HepG2 (cell line): ENCODE results near the gene NEURL1. TPM values are rescaled to one million over a fixed set of nuclear protein-coding genes. Genes with fewer than 3 reads are reported as not detected.

ENCODE experiments used
- ATAC-seq: fragments of 200-7000 bp; cut with Tn5 transposase; 3 replicates; pipeline ENCODE4 v1.9.1; 2020; ENCODE audit warnings: mild to moderate bottlenecking, moderate library complexity
- BruUV-seq: library from RNA; stranded (reverse); fragments of 400-500 nt; replicated peaks from 2 replicates; lab custom pipeline; 2021; lab: Mats Ljungman, UMichigan
- CTCF ChIA-PET: fragments of 300-600 bp; formaldehyde crosslinking; extraction: SDS; loops from one replicate; lab custom pipeline; 2021; ENCODE audit warnings: low total read pairs, inconsistent platforms, low intra/inter-chr PET ratio; lab: Yijun Ruan, JAX
- POLR2A ChIA-PET: fragments of 350-600 bp; sonication (Branson Sonifier 250); formaldehyde crosslinking; loops from one replicate; lab custom pipeline; 2020; ENCODE audit warnings: antibody characterized with exemption, inconsistent platforms; lab: Yijun Ruan, JAX
- DNase-seq: peaks from one replicate; pipeline ENCODE4 v3.0.0-alpha.2; 2015; ENCODE audit warnings: low spot score
- FAIRE-seq: peaks from 3 replicates; lab custom pipeline; 2011; peaks lifted over from hg19 to GRCh38; lab: Jason Lieb, UNC
- H2AFZ ChIP-seq: one replicate; pipeline ENCODE4 v1.6.1; 2011; ENCODE audit warnings: low read length, inconsistent platforms
- H3K27ac ChIP-seq: fragments of 300-600 bp; 3 replicates; pipeline ENCODE4 v1.8.0; 2011; ENCODE audit warnings: mixed run types, mild to moderate bottlenecking, mixed read lengths, low read length, inconsistent platforms; ENCODE audit not compliant: insufficient read depth; ENCODE audit errors: extremely low read length
- H3K27me3 ChIP-seq, 2 experiments: fragments of 200-600 bp in 1 of 2; 2 replicates in 1 of 2; 3 replicates in 1 of 2; pipeline versions ENCODE4 v1.6.0 to v1.8.0; 2011; ENCODE audit warnings: low read length in 2 of 2, mild to moderate bottlenecking in 2 of 2, moderate library complexity in 2 of 2, inconsistent platforms in 1 of 2; ENCODE audit not compliant: insufficient read depth in 2 of 2, control insufficient read depth in 1 of 2
- H3K36me3 ChIP-seq, 2 experiments: fragments of 200-600 bp in 1 of 2; replicated peaks in 1 of 2; 2 replicates in 1 of 2; 3 replicates in 1 of 2; pipeline versions ENCODE4 v1.5.1 to v1.8.0; 2011; ENCODE audit warnings: low read length in 2 of 2, inconsistent platforms in 1 of 2; ENCODE audit not compliant: insufficient read depth in 2 of 2, control insufficient read depth in 1 of 2
- H3K4me1 ChIP-seq: 2 replicates; pipeline ENCODE4 v1.5.1; 2012; ENCODE audit warnings: low read length, inconsistent platforms; ENCODE audit not compliant: insufficient read depth
- H3K4me2 ChIP-seq: 2 replicates; pipeline ENCODE4 v1.6.0; 2011; ENCODE audit warnings: low read depth, low read length, inconsistent platforms
- H3K4me3 ChIP-seq, 3 experiments: fragments of 200-600 bp in 1 of 3; sonication (generic), shearing (Covaris generic) in 1 of 3; replicated peaks in 1 of 3; 2 replicates each; pipeline ENCODE4 v1.5.1; 2011 to 2016; ENCODE audit warnings: low read length in 3 of 3, inconsistent platforms in 2 of 3, low read depth in 2 of 3, mild to moderate bottlenecking in 2 of 3, control low read depth in 1 of 3, mixed read lengths in 1 of 3; ENCODE audit not compliant: insufficient read depth in 1 of 3
- H3K79me2 ChIP-seq: one replicate; pipeline ENCODE4 v1.6.1; 2011; ENCODE audit warnings: low read length, inconsistent platforms; ENCODE audit not compliant: insufficient read depth
- H3K9ac ChIP-seq: 2 replicates; pipeline ENCODE4 v1.6.0; 2011; ENCODE audit warnings: mild to moderate bottlenecking, low read depth, low read length, inconsistent platforms; ENCODE audit not compliant: insufficient read depth
- H3K9me3 ChIP-seq: 2 replicates; pipeline ENCODE4 v1.5.1; 2012; ENCODE audit warnings: mild to moderate bottlenecking, low read length
- H4K20me1 ChIP-seq: 2 replicates; pipeline ENCODE4 v1.6.0; 2011; ENCODE audit warnings: inconsistent platforms, mild to moderate bottlenecking, low read length, moderate library complexity; ENCODE audit not compliant: insufficient read depth
- AHR ChIP-seq: IDR thresholded peaks from 2 replicates; pipeline ENCODE4 v1.6.1; 2018; ENCODE audit warnings: missing genetic modification reagents, missing compliant biosample characterization
- CC2D1A ChIP-seq: sonication (generic); formaldehyde crosslinking; IDR thresholded peaks from 2 replicates; pipeline ENCODE4 v1.8.1; 2023; ENCODE audit warnings: mild to moderate bottlenecking, missing genetic modification reagents
- GTF2F1 ChIP-seq: fragments of 150-350 bp; IDR thresholded peaks from 2 replicates; pipeline ENCODE4 v1.6.1; 2014; ENCODE audit warnings: low read length
- NRL ChIP-seq: sonication (generic); formaldehyde crosslinking; IDR thresholded peaks from 2 replicates; pipeline ENCODE4 v1.5.0; 2020; ENCODE audit warnings: missing genetic modification reagents, mild to moderate bottlenecking, moderate library complexity, borderline replicate concordance
- PITX1 ChIP-seq: sonication (generic); formaldehyde crosslinking; IDR thresholded peaks from 2 replicates; pipeline ENCODE4 v1.5.1; 2020; ENCODE audit warnings: mild to moderate bottlenecking, missing genetic modification reagents
- RAD21 ChIP-seq: fragments of 450-650 bp; formaldehyde crosslinking; IDR thresholded peaks from 2 replicates; pipeline ENCODE4 v1.5.0; 2020; ENCODE audit warnings: mild to moderate bottlenecking
- RBM39 ChIP-seq: fragments of 200-400 bp; formaldehyde crosslinking; IDR thresholded peaks from one replicate; pipeline ENCODE4 v1.6.1; 2018; ENCODE audit warnings: antibody characterized with exemption, mild to moderate bottlenecking, low read depth, low read length; ENCODE audit not compliant: poor library complexity, severe bottlenecking
- REPIN1 ChIP-seq: sonication (generic); formaldehyde crosslinking; IDR thresholded peaks from 2 replicates; pipeline ENCODE4 v1.8.0; 2022; ENCODE audit warnings: missing genetic modification reagents, low read depth, mild to moderate bottlenecking, borderline replicate concordance
- STAG1 ChIP-seq: sonication (generic); formaldehyde crosslinking; IDR thresholded peaks from 2 replicates; pipeline ENCODE4 v1.4.0; 2020; ENCODE audit warnings: missing genetic modification reagents
- ZNF543 ChIP-seq: sonication (generic); formaldehyde crosslinking; IDR thresholded peaks from 2 replicates; pipeline ENCODE4 v1.4.0; 2020; ENCODE audit warnings: mild to moderate bottlenecking, missing genetic modification reagents
- ZNF83 ChIP-seq: sonication (generic); formaldehyde crosslinking; IDR thresholded peaks from 2 replicates; pipeline ENCODE4 v1.4.0; 2020; ENCODE audit warnings: missing genetic modification reagents, mild to moderate bottlenecking, borderline replicate concordance
- WGBS: methylation state at CpG from one replicate; pipeline ENCODE4 v1.1.6; 2017; ENCODE audit warnings: low lambda C conversion rate; 5-methylcytosine and 5-hydroxymethylcytosine counted together
- in situ Hi-C: cut with HindIII; loops from 2 replicates; pipeline ENCODE4 v1.10.0; 2017; ENCODE audit warnings: low pct_unique_long_range_greater_than_20kb; ENCODE audit not compliant: extremely low pct_ligation_motif_present
- intact Hi-C: fragments of 100-400 bp; cut with micrococcal nuclease; formaldehyde crosslinking; loops from one replicate; pipeline ENCODE4 v1.10.0; 2022; ENCODE audit not compliant: unreplicated experiment
- polyA plus RNA-seq, 8 experiments: library from polyadenylated mRNA; depleted of rRNA in 3 of 8; stranded (reverse) in 7 of 8; unstranded in 1 of 8; fragments of >200 nt; fragmentation: Illumina TruSeq in 4 of 8; extraction: Trizol in 4 of 8; gene quantifications; 2 replicates each; pipeline versions ENCODE4 v1.2.1 to v1.2.3, GENCODE V29; 2011 to 2016; ENCODE audit warnings: low read depth in 4 of 8, missing spikeins in 1 of 8, mixed read lengths in 1 of 8; ENCODE audit not compliant: insufficient read depth in 1 of 8
- total RNA-seq, 5 experiments: library from RNA; depleted of rRNA; stranded (reverse); fragments of >200 nt; fragmentation: Illumina TruSeq; extraction: Trizol; gene quantifications; 2 replicates each; pipeline ENCODE4 v1.2.3, GENCODE V29; 2016; ENCODE audit warnings: low read depth in 1 of 5
- TF ChIP-seq, protein P1 (sequence below): sonication (generic); formaldehyde crosslinking; IDR thresholded peaks from 2 replicates; pipeline ENCODE4 v1.5.0; 2020; ENCODE audit warnings: missing genetic modification reagents
- TF ChIP-seq, protein P2 (sequence below): sonication (generic); formaldehyde crosslinking; IDR thresholded peaks from 2 replicates; pipeline ENCODE4 v1.4.0; 2020; ENCODE audit warnings: mild to moderate bottlenecking, missing genetic modification reagents, borderline replicate concordance

NEURL1 gene
- total and polyA plus RNA-seq, 2 of the 13 experiments (the other 11 are each of a cell fraction or from before 2014, with no cell fraction given), result not detected

DNA sequence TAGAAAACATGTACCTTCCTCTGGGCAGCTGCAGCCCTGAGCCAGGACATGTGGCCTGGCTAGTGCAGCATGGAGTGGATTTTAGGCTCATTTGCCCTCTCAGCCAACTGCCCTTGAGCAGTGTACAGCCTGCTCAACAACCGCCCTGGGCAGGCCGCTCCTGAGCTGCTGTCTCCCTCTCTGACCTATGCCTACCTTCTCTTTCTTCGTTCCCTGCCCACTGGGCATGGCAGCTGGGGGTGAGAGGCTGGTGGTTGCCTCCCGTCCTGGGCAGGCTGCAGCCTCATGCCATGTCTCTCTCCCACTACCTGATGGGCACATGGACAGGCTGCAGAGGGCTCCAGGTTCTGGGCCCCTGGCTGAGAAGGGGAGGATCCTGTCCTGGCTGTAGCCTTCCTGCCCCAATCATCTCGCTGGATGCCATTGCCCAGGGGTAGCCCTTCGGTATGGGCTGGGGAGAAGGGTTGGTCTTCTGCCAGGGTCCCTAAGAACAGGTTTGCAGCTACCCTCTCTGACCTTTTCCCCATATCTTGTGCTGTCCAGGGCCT lies 97.3 kb downstream of the NEURL1 start:
- no peak for FAIRE-seq
- Histone ChIP-seq H3K36me3 (no peaks in the 10 kb centered on the region), H3K27me3 (peaks cover 2 to 6% of the 10 kb centered on the region in 2 experiments; a peak in 1 of 5 replicates), H3K79me2 (no peaks in the 10 kb centered on the region), H3K4me3 (no peak overlapping the region), H4K20me1 (0 out of 2 replicates have a peak, but pooled peaks cover 3% of the 10 kb centered on the region), H3K4me1 (peaks cover 9% of the 10 kb centered on the region), H2AFZ (no peak overlapping the region), H3K9ac (no peak overlapping the region), H3K27ac (no peak overlapping the region), H3K4me2 (no peak overlapping the region), H3K9me3 (no peaks in the 10 kb centered on the region; the same call in 1 of the 2 replicates)
- TF ChIP-seq RBM39, result no peak
- TF ChIP-seq CC2D1A (CRISPR knock-in tag), result no peak
- in situ Hi-C loops, result no loop called here
- intact Hi-C loops, result loop anchor here (10.0 kb wide), 1 partner anchor 106 kb away; no protein-coding TSS in a partner anchor
- CTCF ChIA-PET, result no interaction called here
- 45% methylated on average over 4 of the region's 6 CpGs for WGBS
- no peak for DNase-seq
- no TSS peak for BruUV-seq
- ATAC-seq, result peak; percentile 29
- POLR2A ChIA-PET, result no interaction called here

DNA sequence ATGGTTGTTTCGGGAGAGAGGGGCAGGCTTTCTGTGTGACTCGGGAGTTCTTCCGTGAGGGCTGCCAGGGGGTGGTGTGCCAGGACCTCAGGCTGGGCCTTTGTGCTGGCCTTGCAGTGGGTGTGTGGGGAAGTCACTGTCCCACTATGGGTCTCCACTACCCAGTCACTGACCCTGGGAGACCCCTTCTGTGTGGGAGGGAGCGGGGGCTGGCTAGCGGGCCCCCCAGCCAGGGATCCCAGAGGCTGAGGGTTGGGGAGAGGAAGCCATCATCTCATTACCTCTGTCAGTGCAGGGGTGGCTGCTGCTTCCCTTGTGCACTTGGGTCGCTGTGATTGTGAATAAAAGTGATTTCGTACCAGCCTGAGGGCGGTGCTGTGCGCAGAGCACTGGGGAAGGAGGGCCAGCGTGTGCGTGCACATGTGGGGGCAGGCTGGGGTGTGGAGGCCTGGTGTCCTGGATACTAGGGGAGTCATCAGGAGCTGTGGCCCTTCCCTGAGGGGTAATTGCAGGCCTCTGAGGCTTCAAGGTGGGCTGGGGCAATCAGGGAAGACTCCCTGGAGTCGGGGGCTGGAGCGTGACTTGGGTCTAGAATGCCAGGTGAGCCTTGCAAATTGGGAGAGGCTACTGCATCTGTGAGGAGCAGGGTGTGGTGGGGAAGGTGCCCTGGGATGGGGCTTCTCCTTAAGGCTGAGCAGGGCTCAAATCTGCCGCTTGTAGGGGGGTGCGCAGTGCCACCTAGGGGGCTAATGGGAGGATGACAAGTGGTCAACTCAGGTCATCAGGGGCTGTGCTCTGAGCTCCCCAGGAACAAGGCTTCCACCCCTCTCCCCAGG lies 98.9 kb downstream of the NEURL1 start:
- in situ Hi-C loops, result no loop called here
- H2AFZ ChIP-seq, result no peak overlapping the region
- intact Hi-C loops, result loop anchor here (10.0 kb wide), 1 partner anchor 108 kb away; no protein-coding TSS in a partner anchor
- H3K4me2 ChIP-seq, result no peak overlapping the region
- H3K9me3 ChIP-seq, result no peaks in the 10 kb centered on the region; the same call in 1 of the 2 replicates
- no peaks in the 10 kb centered on the region for H3K79me2 ChIP-seq
- 0 out of 2 replicates have a peak, but pooled peaks cover 3% of the 10 kb centered on the region for H4K20me1 ChIP-seq
- 87% methylated on average over 3 of the region's 15 CpGs for WGBS
- H3K27me3 ChIP-seq, result peaks cover 2 to 6% of the 10 kb centered on the region in 2 experiments; a peak in 1 of 5 replicates
- no peak overlapping the region for H3K27ac ChIP-seq
- BruUV-seq, result no TSS peak
- ATAC-seq (peak; percentile 72), DNase-seq (peak; percentile 30), FAIRE-seq (peak; percentile 57)
- CTCF ChIA-PET, result interaction anchor here (1.1 kb wide), 2 partner anchors 111 to 176 kb away, joined by 3 to 5 read pairs; no protein-coding TSS in a partner anchor
- H3K36me3 ChIP-seq, result no peaks in the 10 kb centered on the region
- no peak overlapping the region for H3K4me3 ChIP-seq
- POLR2A ChIA-PET, result no interaction called here
- no peak overlapping the region for H3K9ac ChIP-seq
- H3K4me1 ChIP-seq, result peaks cover 9% of the 10 kb centered on the region
- TF ChIP-seq STAG1 (CRISPR knock-in tag) (peak; percentile 72), NRL (0 out of 2 replicates have a peak, but pooled peaks have one; percentile 27), REPIN1 (CRISPR knock-in tag) (no peak), RAD21 (CRISPR knock-in tag) (peak; percentile 64), PITX1 (peak; percentile 27; the same call in 1 of the 2 replicates), AHR (CRISPR knock-in tag) (no peak), ZNF83 (CRISPR knock-in tag) (no peak), GTF2F1 (no peak), ZNF543 (0 out of 2 replicates have a peak, but pooled peaks have one; percentile 25)
- TF ChIP-seq, protein P1, sequence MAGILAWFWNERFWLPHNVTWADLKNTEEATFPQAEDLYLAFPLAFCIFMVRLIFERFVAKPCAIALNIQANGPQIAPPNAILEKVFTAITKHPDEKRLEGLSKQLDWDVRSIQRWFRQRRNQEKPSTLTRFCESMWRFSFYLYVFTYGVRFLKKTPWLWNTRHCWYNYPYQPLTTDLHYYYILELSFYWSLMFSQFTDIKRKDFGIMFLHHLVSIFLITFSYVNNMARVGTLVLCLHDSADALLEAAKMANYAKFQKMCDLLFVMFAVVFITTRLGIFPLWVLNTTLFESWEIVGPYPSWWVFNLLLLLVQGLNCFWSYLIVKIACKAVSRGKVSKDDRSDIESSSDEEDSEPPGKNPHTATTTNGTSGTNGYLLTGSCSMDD (CRISPR knock-in tag), result no peak
- TF ChIP-seq, protein P2, sequence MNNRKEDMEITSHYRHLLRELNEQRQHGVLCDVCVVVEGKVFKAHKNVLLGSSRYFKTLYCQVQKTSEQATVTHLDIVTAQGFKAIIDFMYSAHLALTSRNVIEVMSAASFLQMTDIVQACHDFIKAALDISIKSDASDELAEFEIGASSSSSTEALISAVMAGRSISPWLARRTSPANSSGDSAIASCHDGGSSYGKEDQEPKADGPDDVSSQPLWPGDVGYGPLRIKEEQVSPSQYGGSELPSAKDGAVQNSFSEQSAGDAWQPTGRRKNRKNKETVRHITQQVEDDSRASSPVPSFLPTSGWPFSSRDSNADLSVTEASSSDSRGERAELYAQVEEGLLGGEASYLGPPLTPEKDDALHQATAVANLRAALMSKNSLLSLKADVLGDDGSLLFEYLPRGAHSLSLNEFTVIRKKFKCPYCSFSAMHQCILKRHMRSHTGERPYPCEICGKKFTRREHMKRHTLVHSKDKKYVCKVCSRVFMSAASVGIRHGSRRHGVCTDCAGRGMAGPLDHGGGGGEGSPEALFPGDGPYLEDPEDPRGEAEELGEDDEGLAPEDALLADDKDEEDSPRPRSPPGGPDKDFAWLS (CRISPR knock-in tag), result no peak
